GM19463 (cell line): ENCODE results near the gene CCDC187.
"Not testable (repeated sequence)": the region's sequence is repeated elsewhere in the genome, so short reads cannot be mapped to it uniquely, and the experiment has no call there.

Source experiments
- ATAC-seq: cut with Tn5 transposase; IDR thresholded peaks from one replicate; pipeline ENCODE4 v1.9.1; 2021; ENCODE audit warnings: mild to moderate bottlenecking, moderate library complexity; ENCODE audit not compliant: unreplicated experiment

Gene CCDC187

DNA sequence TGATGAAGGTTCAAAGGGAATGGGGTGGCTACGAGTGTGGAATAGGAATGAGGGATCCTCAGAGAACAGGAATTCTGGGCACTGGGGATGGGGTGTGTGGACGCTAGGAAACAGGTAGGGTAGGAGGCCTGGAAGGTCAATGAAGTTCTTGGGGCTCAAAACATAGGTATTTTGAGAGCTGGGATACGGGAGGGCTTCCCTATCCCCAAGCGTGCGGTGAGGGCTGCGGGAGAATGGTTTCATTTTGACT lies 59.0 kb downstream of the CCDC187 start:
- no peak for ATAC-seq

DNA sequence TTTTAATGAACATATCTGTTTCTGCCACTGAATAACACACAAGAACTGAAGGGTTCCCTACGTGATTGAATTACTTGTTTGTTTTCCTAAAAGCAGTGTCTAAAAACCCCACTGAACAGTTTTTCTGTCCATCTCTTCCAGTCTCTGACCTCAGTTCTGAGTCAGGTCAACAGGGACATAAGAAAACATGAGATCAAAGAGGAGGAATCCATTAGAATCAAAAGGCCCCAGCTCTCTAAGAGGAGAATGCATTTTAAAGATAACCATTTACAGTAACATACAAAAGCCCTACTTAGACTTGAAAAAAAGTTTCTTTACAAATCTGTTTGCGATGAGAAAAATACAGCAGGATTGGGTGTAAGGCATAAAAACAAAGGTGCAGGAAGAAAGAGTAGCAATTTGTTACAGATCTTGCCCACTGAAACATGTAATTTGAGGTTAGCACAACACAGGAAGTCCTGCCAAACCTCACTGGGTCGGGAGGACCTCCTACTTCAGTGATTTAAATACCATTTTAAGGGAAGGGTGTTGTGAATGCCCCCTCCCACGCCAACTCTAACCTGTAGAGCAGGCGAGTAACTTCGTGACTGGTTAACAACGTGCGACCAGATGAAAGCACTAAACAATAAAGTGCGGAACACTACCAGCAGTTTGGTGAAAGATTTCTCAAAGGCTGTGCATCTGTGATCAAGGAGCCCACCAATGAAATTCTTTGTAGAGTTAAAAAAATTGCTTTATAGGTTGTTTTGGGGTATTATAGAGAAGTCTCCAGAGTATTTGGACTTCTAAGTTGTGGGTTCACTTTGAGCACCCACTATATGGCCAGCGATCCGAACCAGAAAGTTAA lies 59.5 kb downstream of the CCDC187 start:
- no peak for ATAC-seq

DNA sequence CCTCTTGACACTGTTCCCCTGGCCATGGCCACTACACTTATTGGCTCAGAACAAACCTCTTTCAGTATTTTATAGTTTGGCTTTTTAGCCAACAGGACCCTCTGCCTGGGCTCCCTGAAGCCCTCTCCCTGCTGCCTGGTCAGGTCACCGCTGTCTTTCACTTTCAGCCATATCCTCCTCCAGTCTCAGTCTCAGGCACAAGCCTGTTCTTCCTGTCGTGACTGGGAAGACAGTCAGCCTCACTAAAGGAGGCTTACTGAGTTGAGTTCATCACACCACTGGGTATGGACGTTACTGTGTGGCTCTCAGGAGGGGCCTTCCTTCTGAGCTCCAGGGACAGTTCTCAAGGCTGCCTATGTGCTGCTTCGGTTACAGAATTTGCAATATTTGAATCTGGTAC lies 60.3 kb downstream of the CCDC187 start:
- ATAC-seq: no peak

DNA sequence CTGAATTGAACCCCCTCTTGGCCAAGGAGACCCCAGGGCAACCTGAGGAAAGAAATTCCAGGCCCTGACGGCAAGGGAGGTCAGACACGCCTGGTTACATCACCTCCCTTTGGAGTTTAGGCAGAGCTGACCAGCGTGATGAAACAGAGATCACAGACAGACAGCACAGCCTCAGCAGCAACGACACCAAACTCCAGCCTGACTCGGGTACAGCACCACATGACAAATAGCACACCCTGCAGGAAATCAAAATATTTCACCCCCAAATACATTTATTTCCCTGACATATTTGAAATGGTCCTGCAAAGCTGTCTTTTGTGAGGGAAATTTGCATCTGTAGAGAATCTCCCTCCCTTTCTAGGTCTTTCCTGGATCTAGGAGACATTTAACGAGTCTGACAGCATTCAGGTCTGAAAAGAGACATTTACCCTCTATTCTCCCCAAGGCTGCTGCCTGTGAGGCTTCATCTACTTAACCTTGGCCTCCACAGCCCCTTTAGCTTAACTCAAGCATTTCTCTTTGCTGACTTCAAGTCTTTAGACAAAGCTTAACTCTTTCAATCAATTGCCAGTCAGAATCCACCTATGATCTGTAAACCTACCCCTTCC lies 60.9 kb downstream of the CCDC187 start:
- ATAC-seq: no peak

DNA sequence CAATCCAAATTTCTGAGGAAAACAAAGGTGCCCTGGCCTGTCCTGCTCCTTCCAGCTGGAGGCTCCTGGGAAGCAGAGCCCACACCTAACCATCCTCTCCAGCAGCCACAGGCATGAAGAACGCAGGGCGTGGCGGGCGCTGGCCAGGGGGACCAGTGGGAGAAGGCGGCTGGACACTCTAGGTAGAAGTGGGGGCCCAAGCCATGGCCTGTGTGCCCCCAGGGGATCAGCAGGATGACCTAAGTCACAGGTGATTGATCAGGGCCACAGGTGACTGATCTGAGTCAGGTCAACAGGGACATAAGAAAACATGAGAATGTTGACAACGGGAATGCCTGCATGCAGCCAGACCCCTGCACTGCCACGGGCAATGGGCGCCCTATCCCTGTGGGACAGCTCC lies 61.6 kb downstream of the CCDC187 start:
- ATAC-seq: no peak

DNA sequence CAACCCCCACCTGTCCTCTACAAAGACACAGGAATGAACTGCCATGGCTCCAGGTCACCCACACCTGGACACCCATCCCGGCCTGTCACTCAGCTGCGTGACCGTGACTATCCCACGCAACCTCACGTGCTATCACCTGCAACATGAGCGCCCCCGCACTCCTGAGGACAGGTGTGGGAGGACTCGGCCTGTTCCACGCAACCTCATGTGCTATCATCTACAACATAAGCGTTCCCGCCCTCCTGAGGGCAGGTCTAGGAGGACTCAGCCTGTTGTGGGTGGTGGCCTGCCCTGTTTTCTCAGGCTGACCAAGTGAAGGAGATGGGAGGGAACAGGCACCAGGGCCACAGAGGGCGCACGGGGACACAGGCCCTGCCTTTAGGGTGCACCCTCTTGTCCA lies 62.4 kb downstream of the CCDC187 start:
- ATAC-seq: no peak

DNA sequence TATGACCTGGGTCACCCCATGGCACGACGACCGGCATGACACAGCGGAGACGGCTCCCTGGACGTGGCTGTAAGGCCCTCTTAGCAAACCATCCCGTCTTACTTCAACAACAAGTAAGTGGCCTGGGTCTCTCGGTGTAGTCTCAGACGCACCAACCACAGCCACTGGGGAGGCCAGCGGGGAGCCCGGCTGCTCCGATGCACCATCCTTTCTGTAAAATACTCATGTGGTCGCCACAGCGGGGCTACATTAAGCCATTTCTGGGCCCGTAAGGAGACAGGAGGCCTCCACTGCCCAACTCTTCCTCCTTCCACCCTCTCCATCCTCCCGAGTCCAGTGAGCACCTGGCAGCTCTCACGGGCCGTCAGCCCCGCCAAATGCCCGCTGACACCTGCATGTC lies 63.0 kb downstream of the CCDC187 start:
- no peak for ATAC-seq

DNA sequence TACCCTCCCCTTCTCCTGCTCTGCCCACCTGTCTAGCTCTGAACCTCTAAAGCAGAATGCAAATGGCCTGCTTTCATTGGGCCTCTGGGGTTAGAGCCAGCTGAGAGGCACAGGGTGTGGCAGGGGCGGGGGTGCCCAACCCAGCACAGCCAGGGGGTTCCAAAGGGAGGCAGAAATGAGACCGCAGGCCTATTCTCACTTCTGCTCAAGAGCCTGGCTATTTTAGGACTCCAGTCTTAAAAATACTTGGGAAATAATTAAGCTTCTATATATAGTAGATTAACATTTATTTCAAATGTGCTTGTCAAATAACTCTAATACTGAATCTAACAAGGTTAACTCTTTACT lies 63.9 kb downstream of the CCDC187 start:
- no peak for ATAC-seq

DNA sequence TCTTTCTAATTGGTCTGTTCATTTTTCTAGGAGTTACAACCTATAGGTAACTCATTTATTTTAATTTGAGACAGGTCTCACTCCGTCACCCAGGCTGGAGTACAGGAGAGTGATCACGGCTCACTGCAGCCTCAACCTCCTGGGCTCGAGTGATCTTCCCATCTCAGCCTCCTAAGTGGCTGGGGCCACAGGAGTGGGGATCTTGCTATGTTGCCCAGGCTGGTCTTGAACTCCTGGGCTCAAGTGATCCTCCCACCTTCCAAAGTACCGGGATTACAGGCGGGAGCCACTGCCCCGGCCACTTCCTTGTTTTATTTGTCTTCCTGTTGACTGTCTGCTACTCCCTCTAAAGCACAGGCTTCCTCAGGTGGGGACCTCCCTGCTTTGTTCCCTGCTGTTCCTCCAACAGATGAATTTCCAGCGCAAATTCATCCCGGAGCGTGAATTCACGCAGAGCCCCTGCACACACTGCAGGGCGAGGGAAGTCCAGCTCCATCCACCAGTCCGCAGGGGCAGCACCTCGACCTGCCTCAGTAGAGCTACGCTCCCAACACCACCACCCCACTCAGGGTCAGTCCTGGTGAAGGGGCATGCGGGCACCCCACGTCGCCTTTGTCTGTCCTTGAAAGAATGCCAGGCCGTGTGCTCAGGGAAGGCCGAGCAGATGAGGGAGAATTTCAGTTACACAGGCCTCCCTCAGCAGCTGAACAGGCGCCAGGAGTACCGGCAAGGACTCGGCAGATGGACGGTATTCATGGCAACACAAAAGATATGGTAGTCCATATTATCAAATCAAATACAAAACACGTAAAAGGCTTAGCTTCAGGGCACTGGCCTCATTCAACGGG lies 64.5 kb downstream of the CCDC187 start:
- no peak for ATAC-seq

DNA sequence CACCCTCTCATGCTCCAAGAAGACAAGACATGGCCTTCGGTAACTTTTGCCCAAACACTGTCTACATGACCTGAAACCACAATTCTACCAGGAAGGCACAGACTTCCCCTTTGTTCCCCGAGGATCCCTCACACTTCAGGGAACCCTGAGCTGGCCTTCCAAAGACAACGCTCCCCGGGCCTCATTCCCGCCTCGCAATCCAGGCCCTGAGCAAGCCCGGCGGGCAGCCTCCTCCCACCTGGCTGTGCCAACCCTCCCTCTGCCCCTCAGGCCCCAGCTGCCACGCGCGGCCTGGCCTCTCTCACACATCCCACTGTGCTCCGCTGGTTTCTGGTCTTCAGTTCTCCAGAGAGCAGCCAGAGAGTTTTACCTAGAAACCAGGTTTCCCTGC lies 65.6 kb downstream of the CCDC187 start:
- no peak for ATAC-seq

DNA sequence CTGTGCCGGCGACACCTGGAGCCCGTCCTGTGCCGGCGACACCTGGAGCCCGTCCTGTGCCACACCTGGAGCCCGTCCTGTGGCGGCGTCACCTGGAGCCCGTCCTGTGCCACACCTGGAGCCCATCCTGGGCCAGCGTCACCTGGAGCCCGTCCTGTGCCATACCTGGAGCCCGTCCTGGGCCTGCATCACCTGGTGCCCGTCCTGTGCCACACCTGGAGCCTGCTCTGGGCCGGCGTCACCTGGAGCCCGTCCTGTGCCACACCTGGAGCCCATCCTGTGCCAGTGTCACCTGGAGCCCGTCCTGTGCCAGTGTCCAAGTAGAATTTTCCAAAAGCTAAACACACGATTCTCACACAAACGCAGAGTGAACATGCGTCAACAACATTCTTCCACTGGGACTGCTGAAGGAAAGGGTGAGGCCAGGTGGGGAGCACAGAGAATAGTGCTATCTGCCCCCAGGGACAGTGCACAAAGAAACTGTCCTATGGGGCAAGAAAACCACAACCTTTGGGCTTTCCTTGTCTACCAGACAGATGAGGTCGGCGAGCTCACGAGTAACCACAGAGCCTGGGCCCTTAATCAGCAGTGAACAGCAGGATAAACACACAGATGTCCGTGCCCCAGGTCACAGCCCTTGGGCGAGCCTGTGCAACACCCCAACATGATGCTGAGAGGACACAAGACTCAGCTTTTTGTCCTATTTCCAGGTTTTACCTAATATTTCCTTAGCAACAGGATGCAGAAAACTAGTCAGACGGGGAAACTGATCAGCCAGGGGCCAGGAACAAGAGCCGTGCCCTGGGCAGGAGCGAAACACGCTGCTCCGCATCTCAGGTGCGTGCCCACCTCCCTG lies 66.2 kb downstream of the CCDC187 start:
- no peak for ATAC-seq

DNA sequence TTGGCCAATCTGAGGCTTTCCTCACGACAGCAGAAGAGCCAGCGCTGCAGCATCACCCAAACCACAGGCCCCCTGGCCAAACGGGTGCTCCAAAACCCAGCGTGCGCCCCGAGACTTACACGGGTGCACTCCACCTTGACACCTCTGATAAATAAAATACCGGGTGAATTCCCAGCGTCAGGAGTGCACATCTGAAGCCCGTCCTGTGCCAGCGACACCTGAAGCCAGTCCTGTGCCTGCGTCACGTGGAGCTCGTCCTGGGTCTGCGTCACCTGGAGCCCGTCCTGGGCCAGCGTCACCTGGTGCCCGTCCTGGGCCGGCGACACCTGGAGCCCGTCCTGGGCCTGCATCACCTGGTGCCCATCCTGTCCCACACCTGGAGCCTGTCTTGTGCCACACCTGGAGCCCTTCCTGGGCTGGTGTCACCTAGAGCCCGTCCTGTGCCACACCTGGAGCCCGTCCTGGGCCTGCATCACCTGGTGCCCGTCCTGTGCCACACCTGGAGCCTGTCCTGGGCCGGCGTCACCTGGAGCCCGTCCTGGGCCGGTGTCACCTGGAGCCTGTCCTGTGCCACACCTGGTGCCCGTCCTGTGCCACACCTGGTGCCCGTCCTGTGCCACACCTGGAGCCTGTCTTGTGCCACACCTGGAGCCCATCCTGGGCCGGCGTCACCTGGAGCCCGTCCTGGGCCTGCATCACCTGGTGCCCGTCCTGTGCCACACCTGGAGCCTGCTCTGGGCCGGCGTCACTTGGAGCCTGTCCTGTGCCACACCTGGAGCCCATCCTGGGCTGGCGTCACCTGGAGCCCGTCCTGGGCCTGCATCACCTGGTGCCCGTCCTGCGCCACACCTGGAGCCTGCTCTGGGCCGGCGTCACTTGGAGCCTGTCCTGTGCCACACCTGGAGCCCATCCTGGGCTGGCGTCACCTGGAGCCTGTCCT lies 67.2 kb downstream of the CCDC187 start:
- ATAC-seq: not testable (repeated sequence)

DNA sequence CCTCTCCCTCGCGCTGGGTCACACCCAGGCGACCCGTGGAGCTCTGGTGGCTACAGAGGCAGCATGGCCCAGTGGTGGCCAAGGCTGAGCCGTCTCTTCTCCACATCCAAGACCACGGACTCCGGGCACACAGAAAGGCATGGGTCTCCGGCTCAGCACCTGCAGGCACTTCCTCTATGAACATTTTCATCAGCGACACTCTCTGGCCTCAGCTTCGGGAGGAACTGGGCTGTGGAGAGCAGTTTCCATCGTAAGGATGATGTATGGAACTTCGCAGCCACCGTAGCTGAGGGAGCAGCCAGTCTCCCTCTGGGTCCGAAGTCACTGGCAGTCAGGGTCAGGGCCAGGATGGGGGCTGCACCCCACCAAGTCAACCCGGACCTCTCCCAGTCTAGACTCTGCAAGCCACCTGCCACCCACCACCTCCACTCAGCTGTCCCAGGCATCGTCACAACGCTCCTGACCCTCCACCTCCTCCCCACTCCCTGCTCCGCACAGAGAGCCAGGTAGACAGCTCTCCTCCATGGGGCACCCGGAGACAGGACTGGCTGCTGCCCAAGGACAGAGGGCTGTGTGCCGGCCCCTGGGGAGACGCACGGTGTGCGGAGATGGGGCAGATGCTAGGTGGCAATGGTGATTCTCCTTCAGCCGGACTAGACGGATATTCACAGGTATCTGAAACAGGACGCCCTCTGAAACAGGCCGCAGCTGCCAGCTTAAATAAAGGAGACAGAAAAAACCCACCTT lies 68.0 kb downstream of the CCDC187 start:
- no peak for ATAC-seq

DNA sequence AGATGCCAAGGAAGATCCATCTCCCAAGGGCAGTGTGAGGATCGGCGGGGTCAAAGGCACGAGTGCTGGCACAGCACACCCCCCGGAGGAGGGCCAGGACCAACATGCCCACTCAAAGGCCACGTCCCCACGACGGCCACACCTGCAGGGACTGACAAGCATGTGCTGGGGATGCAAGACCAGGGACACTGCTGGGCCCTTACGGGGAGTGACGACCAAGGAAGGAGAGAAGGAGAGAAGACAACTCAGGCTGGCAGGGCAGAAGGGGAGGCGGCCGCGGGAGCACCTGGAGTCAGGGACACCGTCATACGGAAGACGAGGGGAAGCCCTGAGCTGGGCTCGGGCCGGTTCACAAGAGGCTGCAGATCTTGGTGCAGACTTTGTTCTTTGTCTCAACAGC lies 68.7 kb downstream of the CCDC187 start:
- no peak for ATAC-seq

DNA sequence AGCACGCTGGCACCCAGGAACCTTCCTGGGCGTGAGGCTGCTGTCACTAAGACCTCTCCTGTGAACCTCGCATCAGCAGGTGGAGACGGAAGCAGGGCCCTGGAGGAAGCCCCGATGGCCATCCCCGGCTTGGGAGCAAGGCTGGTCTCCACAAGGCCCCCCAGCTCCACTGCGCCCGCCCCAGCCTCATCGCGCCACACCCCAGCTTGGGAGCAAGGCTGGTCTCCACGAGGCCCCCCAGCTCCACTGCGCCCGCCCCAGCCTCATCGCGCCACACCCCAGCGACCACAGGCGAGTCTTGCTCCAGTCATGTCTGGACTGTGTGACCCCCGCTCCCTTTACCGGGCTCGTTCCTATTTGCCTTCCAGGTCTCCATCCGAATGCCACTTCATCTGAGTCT lies 69.3 kb downstream of the CCDC187 start:
- ATAC-seq: no peak

DNA sequence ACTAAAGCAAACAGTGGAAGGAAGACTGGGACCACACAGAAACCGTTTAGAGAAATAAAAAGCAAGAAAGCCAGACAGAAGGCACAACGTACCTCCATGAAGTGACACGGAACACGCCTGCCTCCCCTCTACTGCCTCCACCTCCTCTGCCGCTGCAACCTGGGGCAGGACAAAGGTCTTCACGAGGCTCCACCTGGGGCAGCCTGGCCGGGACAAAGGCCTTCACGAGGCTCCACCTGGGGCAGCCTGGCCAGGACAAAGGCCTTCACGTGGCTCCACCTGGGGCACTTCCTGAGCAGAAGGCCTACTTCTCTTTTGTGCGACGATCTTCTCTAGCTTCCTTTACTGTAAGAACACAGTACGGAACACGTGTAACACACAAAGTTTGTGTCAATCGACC lies 70.0 kb downstream of the CCDC187 start:
- no peak for ATAC-seq

DNA sequence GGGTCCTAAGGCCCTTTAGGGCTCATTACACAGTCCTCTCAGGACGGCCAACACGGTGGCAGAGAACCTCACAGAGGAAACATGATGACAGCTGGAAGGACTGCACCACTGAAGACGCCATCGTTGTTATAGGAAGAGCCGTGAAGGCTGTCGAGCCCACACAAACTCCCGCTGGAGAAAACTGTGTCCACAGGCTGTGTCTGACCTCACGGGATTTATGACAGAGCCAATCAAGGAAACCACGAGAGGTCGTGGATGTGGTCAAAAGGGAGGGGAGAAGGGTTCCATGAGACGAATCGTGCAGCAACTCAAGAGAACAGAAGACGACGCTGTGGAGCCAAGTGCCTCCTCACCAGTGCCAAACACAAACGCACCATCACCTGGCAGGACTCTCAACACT lies 70.5 kb downstream of the CCDC187 start:
- no peak for ATAC-seq

DNA sequence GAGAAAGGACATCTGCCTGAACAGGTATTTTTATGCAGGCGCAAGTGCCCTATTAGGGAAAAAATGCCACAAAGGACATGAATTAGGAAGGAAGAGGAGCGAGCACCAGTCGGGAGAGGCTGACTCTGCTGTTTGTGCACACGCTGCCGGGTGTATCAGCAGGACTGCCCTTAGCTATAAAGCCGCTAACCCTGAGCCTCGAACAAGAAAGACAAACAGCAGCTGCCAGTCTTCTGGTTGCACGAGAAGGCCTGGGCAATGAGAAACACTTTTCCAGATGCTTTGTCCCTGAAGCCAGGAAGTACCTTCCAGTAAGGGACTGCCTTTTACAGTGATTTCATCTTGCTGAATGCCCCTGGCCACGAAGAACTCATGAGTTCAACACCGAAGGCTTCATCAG lies 70.9 kb downstream of the CCDC187 start:
- no peak for ATAC-seq

DNA sequence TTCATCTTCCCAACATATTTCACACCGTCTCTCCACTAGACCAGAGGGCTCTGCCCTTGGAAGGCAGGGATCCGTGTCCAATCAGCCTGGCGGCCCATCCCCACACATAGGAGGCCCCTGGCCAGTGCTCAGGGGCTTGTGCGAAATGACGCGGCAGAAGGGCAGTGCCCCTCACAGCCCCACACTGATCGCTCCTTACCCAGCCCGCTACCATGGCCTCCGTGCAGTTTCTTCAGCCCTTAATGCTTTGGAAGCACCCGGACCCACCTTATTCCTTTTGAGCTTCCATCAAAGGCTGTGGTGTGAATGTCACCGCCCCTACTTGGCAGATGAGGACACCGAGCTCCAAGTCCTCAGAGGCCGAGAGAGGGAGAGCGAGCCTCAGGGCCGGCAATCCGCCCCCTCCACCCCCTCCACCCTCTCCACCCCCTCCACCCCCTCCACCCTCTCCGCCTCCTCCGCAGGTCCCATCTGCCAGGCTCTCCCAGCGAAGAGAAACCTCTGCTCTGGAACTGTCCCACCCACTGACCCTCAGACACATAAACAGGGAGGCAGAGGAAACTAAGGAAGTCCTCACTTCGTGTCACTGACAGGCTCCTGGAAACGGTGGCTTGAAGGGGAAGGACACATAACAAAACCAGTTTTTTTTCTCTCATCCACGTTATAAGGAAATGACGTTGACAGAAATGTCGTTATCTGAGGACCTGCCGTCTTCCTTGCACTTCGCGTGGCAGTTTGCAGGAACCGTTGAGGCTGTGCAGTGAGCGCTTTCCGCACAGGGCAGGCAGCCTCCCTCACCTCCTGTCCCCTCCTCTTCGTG lies 72.2 kb downstream of the CCDC187 start:
- no peak for ATAC-seq
